Glutamatergic neuron (in vitro differentiated cells): ENCODE data around the gene NMUR1. TPM values are rescaled to one million over a fixed set of nuclear protein-coding genes. Genes with fewer than 3 reads are reported as not detected.

Experiments used
- DNase-seq: peaks from one replicate; pipeline ENCODE4 v3.0.0; 2022
- H3K27ac Mint-ChIP-seq: one replicate; pipeline ENCODE4 v1.8.0; 2020; ENCODE audit warnings: mild to moderate bottlenecking, mixed read lengths, inconsistent platforms; ENCODE audit not compliant: unreplicated experiment
- H3K27me3 Mint-ChIP-seq: one replicate; pipeline ENCODE4 v1.8.0; 2020; ENCODE audit warnings: mild to moderate bottlenecking, moderate library complexity, mixed read lengths, inconsistent platforms; ENCODE audit not compliant: unreplicated experiment
- H3K36me3 Mint-ChIP-seq: one replicate; pipeline ENCODE4 v1.8.0; 2020; ENCODE audit warnings: mild to moderate bottlenecking, mixed read lengths, inconsistent platforms; ENCODE audit not compliant: unreplicated experiment
- H3K4me1 Mint-ChIP-seq: one replicate; pipeline ENCODE4 v1.8.0; 2020; ENCODE audit warnings: mild to moderate bottlenecking, low read depth, mixed read lengths, inconsistent platforms; ENCODE audit not compliant: unreplicated experiment
- H3K4me3 Mint-ChIP-seq: one replicate; pipeline ENCODE4 v1.8.0; 2020; ENCODE audit warnings: mild to moderate bottlenecking, mixed read lengths, inconsistent platforms; ENCODE audit not compliant: unreplicated experiment
- H3K9me3 Mint-ChIP-seq: one replicate; pipeline ENCODE4 v1.8.0; 2020; ENCODE audit warnings: mild to moderate bottlenecking, moderate library complexity, mixed read lengths, inconsistent platforms; ENCODE audit not compliant: unreplicated experiment
- CTCF ChIP-seq: fragments of 200-600 bp; sonication (generic); IDR thresholded peaks from one replicate; pipeline ENCODE4 v1.5.0; 2021; ENCODE audit not compliant: partially characterized antibody, unreplicated experiment
- total RNA-seq: library from RNA; stranded (reverse); fragmentation: NEBNext Ultra II Directional; extraction: Animal tissue kit (Norgen Biotek cat#: 25700); gene quantifications from one replicate; pipeline ENCODE4 v1.2.1, GENCODE V29; 2021; ENCODE audit not compliant: unreplicated experiment

The NMUR1 gene
- total RNA-seq, 1 donor from 2014 or later: 0.32 TPM

- Mint-ChIP-seq H3K27me3 (peaks cover 8% of the 10 kb centered on the region), H3K27ac (no peak overlapping the region), H3K9me3 (peaks cover 2% of the 10 kb centered on the region), H3K36me3 (peaks cover 9% of the 10 kb centered on the region), H3K4me3 (no peak overlapping the region), H3K4me1 (peaks cover 4% of the 10 kb centered on the region)
- no peak for TF ChIP-seq CTCF
- no peak for DNase-seq
These were observed 43.2 kb downstream of the NMUR1 start for GRCh38 chr2:231486851-231487596.

- peaks cover 2% of the 10 kb centered on the region for H3K9me3 Mint-ChIP-seq
These were observed 46.6 kb downstream of the NMUR1 start for GRCh38 chr2:231483398-231484329.

GRCh38 chr2:231482806-231483391 is 47.3 kb downstream of the NMUR1 start:
- Mint-ChIP-seq H3K36me3 (no peaks in the 10 kb centered on the region), H3K27me3 (peaks cover 1% of the 10 kb centered on the region), H3K4me3 (no peak overlapping the region), H3K27ac (no peak overlapping the region), H3K9me3 (peaks cover 4% of the 10 kb centered on the region), H3K4me1 (peaks cover 5% of the 10 kb centered on the region)
- DNase-seq: peak; percentile 81
- peak; percentile 70 for TF ChIP-seq CTCF

More at GRCh38 chr2:231483398-231484329, 46.6 kb downstream of the NMUR1 start:
- Mint-ChIP-seq H3K4me1 (peaks cover 5% of the 10 kb centered on the region), H3K27ac (no peak overlapping the region), H3K27me3 (peaks cover 3% of the 10 kb centered on the region), H3K4me3 (no peak overlapping the region), H3K36me3 (peaks cover 6% of the 10 kb centered on the region)
- TF ChIP-seq CTCF: no peak
- no peak for DNase-seq

GRCh38 chr2:231480781-231481180 is 49.5 kb downstream of the NMUR1 start:
- peaks cover 5% of the 10 kb centered on the region for H3K4me1 Mint-ChIP-seq
- H3K9me3 Mint-ChIP-seq: peaks cover 4% of the 10 kb centered on the region
- H3K27ac Mint-ChIP-seq: no peak overlapping the region
- DNase-seq: no peak
- no peak for TF ChIP-seq CTCF
- H3K27me3 Mint-ChIP-seq: no peaks in the 10 kb centered on the region
- no peak overlapping the region for H3K4me3 Mint-ChIP-seq
- no peaks in the 10 kb centered on the region for H3K36me3 Mint-ChIP-seq
